Suppressor macrophage (primary cell): ENCODE results near the gene TLE6.
"Not testable (repeated sequence)": the region's sequence is repeated elsewhere in the genome, so short reads cannot be mapped to it uniquely, and the experiment has no call there.

ENCODE experiments used
- DNase-seq, 4 experiments: peaks; one replicate each; pipeline ENCODE4 v3.0.0-alpha.2; 2020 to 2022

TLE6 gene

DNA sequence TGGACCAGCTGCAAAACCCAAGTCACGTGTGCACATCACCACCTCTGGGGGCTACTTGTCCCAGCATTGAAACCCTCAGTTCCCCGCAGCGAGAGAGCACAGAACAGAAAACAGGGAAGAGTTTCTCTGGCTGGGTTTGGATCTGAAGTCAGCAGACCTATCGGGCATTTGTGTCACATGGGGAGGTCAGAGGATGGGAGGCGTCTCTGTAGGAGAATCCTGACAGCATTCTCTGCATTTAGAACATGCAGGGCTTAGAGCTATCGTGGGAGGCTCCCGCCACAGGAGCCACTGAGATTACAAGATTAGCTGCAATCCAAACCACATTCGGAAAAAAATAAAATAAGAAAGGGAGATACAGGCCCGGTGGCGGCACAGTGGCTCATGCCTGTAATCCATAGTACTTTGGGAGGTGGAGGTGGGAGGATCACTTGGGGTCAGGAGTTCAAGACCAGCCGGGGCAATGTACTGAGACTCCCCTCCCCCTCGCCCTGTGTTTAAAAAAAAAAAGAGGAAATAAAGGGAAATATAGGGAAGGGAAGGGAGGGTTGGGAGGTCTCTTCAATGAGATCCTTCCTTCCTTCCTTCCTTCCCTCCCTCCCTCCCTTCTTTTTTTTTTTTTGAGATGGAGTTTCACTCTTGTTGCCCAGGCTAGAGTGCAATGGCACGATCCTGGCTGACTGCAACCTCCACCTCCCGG, 2.9 kb upstream of the TLE6 start:
- peak; percentile 84 to 94 (median 91) for DNase-seq

DNA sequence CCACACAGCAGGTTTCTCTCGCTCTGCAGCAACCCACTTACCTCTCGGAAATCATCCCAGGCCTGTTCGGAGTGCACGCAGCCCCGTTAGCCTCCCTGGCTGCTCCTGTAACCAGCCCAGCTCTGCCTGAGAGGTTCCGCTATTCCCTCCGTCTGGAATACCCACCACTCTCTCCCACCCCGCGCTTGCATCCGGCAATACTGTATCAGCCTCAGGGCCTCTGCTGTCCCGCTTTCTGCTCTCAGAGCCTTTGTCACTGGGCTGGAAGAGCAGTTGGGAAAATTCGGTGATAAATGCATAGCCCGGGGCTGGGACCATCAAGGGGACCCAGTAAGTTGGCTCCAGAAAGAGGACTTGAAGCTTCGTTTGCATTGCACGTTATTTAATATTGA, 759 bp upstream of the TLE6 start:
- DNase-seq, result no peak

DNA sequence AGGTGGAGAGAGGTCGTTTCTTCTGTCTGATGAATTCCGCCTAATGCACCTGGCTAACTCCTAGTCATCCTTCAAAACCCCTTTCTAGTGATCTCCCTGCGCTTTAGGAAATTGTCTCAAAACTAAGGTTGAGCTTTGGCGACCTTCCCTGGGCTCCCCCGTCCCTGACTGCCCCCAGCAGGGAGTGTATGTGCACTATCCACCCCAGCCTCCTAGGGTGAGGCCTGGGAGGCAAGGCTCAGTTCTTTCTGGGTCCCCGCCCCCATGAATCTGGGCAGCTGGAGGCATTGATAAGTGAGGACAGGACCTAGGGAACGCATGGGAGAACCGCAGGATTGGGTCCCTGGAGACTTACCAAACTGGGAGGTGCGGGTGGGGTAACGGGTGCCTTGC, 378 bp downstream of the TLE6 start:
- DNase-seq, result no peak

DNA sequence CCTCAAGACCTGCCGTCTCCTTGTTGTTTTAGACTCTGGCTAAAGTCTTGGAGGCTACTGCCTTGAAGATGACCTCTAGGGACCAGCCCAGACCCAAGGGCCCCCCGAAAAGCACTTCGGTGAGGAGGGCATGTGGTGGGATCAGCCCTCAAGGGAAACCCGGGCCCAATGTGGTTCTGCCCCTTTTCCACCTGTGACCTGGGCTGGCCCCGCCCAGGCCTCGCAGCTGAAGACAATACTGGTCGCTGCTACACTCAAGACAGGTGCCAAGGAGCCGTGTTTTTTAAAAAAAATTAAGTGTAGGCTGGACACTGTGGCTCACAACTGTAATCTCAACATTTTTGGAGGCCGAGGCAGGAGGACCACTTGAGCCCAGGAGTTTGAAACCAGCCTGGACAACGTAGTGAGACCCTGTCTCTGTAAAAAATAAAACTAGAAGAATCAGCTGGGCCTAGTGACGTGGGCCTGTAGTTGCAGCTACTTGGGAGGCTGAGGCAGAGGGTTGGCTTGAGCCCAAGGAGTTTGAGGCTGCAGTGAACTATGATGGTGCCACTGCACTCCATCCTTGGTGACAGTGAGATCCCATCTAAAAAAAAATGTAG, 903 bp downstream of the TLE6 start:
- DNase-seq, result no peak

DNA sequence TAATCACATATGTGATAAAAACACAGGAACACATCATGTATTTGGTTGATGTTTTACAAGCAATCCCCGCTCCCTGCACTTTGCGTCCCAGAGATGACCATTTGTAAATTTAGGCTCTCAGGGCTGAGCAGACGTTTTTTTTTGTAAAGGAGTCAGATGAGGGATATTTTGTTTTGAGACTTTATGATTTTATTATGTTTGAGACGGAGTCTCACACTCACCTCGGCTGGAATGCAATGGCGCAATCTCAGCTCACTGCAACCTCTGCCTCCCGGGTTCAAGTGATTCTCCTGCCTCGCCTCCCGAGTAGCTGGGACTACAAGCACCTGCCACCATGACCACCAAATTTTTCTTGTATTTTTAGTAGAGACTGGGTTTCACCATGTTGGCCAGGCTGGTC, 1.4 kb downstream of the TLE6 start:
- DNase-seq, result no peak

DNA sequence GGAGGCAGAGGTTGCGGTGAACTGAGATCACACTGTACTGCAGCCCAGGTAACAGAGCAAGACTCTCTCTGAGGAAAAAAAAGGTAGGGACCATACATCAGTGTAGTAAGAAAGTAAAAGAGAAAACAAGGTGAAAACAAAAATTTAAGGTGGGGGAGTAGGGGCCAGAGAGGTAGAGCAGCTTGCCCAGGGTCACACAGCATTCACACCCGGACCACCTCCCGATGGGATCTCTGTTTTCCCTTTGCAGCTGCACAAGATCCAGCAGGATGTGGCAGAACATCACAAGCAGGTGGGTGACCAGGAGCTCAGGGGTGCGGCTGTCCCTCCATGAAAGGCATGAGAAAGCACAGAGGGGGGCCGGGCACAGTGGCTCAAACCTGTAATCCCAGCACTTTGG, 4.5 kb downstream of the TLE6 start:
- no peak for DNase-seq

DNA sequence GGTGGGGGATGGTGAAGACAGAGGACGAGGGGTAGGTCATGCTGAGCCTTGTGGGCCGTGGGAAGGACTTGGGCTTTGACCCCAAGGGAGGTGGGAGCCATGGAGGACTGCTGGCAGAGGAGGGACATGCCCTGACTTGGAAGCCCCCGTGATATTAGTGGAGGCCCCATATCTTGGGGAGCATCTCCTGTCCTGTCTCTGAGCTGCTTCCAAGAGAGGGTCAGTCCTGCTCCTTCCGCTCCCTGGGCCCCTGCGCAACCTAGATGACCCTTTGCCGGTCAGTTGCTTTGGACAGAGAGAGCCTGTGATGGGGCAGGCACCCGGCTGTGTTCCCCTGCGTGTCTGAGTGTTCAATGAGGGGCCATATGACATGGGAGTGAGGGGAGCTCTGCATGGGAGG, 5.2 kb downstream of the TLE6 start:
- no peak for DNase-seq

DNA sequence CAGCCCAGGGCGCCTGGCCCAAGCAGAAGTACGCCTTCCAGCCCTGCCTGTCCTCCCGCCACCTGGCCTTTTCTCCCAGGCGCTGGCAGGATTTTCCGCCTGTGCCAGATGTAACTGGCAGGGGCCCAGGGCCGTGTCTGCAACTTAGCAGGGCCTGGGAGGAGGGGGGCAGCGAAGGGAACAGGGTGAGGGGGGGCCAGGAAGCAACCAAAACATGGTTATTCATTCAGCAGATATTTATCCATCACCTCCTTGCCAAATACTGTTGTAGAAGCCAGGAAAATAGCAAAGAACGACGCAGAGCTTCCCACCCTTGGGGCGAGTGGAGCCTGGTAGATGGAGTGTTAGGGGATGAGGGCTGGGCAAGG, 5.6 kb downstream of the TLE6 start:
- no peak for DNase-seq

DNA sequence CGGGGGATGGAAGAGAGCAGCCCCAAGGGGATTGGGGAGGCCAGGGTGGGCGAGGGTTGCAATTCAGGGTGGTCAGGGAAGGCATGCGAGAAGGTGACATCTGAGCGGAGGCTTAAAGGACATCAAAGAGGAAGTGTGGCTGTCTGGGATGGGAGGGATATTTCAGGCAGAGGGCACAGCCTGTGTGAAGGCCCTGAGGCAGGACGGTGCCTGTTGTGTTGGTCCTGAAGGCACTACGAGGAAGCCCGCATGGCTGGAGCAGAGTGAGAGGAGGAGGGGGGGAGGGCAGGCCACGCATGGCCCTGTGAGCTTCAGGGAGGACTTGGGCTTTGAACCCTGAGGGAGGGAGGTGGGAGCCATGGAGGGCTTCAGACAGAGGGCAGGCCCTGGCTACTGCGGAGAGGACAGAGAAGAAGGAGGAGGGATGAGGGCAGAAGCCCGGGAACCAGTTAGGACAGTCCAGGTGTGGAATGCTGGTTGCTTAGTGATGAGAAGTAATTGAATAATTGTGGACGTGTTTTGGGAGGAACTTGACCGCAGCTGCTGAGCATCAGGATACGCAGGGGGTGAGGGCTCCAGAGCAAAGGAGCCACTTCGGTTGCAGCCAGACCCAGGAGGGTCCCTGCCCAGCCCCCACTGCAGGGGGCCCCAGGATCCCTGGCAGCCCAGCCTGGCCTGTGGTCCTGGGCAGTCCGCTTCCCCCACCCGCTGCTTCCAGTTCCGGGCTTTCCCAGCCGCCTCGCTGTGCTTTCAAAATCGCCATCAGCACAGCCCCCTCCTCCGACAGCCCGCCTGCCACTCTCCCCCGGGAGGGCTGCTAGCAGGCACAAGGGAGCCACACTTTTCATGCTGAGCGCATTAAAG, 6.2 kb downstream of the TLE6 start:
- DNase-seq, result peak in 3 of 4 experiments; percentile 17 to 35 (median 26)

DNA sequence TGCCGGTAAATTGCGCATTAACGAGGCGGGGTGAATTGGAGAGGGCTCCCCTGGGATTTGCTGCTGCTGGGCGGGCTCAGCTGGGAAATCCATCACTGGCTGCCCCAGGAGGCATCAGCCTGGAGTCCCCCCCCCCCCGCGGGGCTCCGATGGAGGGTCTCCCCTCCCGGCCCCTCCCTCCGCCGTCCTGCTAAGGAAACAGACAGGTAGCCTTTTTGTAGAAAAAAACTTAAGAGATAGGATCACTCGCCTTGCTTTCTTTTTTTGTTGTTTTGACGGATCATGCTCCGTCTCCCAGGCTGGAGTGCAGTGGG, 6.8 kb downstream of the TLE6 start:
- no peak for DNase-seq

DNA sequence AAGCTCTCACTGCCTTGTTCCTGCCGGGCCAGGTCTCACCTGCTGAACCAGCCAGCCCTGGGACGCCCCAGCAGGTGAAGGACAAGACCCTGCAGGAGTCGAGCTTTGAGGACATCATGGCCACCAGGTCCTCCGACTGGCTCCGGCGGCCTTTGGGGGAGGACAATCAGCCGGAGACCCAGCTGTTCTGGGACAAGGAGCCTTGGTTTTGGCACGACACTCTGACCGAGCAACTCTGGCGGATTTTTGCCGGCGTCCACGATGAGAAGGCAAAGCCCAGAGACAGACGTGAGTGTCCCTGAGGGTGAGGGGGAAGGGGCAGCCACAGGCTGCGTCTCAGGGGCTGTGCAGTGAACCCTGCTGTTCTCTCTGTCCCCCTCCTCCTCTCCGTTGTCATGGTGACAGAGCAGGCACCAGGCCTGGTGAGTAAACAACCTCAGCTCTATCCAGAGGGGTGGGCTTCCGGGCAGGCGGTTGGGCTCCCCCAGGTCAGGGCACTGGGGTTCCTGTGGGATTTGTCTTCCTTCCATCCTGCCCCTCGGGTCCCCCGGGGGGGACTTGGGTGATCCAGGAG, 9.7 kb downstream of the TLE6 start:
- DNase-seq, result no peak

DNA sequence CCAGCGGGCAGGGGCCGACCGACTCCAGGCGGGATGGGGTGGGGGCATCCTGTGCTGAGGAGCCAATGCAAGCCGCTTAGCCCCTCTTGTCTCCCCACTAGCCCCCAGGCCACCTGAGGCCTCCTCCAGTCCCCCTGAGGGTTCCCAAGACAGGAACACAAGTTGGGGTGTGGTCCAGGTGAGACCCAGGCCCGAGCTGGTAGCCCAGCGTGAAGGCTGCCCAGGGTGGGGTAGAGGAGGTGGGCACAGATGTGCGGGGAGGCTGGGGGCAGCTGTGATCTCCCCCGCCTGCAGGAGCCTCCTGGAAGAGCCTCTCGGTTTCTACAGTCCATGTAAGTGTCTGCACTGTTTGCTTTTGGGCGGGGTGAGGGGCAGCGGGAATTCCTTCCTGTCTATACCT, 10.4 kb downstream of the TLE6 start:
- DNase-seq, result no peak

DNA sequence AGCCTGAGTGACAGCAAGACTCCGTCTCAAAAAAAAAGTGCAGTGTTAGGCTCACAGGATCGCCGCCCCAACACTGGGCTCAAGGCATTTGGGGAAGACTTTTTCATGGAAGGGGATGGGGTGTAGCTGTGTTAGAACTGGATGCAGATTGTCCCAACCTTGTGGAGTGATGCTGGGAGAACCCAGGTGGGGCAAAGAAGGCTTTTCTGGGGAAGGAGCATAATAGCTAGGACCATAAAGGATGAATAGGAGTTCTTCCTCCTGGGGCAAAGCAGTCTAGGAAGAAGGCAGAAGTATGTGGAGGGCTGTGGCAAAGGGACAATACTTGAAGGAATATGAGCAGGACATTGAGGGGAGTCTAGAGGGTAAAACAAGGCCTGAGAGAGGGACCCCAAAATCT, 11.2 kb downstream of the TLE6 start:
- DNase-seq, result no peak

DNA sequence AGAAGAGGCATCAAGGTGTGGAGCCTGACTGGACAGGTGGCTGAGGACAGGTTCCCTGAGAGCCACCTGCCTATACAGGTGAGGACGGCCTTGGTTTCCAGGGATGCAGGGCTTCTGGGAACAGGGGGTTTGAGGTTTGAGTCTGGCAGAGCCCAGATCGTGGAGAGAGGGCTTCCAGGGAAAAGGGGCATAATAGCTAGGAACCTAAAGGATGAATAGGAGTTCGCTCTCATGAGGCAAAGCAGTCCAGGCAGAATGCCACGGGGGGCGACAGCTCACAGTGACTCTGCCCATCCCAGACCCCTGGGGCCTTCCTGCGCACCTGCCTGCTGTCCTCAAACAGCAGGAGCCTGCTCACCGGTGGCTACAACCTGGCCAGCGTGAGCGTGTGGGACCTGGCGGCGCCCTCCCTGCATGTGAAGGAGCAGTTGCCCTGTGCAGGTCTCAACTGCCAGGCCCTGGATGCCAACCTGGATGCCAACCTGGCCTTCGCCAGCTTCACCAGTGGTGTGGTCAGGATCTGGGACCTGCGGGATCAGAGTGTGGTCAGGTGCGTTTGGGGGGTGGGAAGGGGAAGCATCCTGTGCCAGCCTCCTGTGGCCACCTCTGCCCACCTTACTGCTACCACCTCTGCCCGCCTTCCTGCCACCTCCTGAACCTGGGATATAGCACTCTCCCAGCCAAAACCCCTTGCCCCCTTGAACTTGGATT, 12.0 kb downstream of the TLE6 start:
- no peak for DNase-seq

DNA sequence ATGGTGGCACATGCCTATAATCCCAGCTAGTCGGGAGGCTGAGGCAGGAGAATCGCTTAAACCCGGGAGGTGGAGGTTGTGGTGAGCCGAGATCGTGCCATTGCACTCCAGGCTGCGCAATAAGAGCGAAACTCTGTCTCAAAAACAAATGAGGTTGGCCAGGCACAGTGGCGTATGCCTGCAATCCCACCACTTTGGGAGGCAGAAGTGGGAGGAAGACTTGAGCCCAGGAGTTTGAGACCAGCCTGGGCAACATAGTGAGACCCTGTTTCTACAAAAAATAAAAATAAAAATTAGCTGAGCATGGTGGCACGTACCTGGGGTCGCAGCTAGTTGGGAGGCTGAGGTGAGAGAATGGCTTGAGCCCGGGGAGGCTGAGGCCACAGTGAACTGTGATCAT, 15.0 kb downstream of the TLE6 start:
- DNase-seq, result not testable (repeated sequence)

DNA sequence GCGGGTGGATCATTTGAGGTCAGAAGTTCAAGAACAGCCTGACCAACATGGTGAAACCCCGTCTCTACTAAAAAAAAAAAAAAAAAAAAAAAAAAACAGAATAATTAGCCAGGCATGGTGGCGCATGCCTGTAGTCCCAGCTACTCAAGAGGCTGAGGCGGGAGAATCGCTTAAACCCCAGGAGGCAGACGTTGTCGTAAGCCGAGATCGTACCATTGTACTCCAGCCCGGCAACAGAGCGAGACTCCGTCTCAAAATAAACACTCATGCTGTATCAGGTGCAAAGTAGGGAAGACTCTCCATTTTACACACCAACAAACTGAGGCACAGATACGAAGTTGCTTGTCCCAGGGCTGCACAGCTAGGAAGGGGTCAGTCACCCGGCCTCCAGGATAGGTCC, 15.6 kb downstream of the TLE6 start:
- no peak for DNase-seq

DNA sequence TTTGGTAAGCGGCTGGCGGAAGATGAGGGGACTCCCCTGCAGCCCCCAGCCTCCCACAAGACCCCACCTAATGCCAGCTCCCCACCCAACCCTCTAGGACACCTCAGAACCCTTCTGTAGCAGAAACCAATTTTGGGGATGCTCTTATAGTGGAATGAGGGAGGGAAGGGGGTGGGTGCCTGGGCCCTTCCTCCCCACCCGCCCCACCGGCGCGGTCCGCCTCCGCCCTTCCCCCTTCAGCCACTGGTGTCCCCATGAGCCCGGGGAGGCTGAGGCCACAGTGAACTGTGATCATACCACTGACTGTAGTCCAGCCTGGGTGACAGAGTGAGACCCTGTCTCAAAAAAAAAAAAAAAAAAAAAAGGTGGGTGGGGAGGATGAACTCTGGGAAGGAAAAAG, 16.2 kb downstream of the TLE6 start:
- no peak for DNase-seq

DNA sequence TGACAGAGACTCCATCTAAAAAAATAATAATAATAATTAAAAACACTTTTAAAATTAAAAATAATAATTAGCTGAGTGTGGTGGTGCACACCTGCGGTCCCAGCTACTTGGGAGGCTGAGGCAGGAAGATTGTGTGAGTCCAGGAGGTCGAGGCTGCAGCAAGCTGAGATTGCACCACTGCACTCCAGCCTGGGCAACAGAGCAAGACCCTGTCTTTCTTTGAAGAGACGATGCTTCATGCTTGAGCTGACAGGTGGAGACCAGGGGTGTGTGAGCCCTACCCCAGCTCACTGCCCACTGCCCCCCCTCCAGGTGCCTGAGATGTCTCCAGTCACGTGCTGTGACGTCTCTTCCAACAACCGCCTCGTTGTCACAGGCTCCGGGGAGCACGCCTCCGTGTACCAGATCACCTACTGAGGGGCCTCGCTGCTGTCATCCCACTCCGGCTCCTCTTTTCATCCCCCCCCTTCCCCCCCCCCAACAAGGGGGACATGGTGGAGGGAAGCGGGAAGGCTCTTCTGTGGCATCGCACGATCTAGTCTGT, 17.3 kb downstream of the TLE6 start:
- no peak for DNase-seq

DNA sequence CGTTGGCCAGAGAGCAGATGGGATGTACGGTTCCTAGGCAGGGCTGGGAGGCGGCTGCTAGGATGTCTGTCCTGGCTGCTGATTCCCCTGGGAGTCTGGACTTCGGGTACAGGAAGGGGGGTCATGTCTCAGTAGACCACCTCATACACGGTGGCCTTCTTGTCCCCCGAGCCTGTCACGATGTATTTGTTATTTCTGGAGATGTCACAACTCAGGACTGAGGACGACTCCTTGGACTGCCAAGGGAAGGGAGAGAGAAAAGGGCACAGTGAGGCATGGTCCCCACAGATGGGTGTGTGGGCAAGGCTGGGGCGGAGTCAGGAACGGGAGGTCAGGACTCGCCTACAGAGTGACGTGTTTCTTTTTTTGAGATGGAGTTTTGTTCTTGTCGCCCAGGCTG, 20.4 kb downstream of the TLE6 start:
- DNase-seq, result no peak

DNA sequence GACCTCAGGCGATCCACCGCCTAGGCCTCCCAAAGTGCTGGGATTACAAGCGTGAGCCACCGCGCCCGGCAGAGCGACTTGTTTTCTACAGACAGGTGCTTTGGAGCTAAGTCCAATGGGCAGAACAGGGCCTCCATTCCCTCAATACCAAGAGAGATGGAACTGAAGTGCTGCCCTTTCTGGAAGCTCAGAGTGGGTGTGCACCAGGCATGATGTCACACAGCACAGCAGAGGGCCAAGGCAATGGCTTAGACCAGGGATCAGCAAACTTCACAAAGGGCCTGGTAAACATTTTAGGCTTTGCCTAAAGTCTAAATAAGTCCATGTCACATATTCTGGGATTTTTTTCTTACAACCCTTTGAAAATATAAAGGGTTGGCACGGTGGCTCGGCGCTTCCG, 21.3 kb downstream of the TLE6 start:
- DNase-seq, result no peak

DNA sequence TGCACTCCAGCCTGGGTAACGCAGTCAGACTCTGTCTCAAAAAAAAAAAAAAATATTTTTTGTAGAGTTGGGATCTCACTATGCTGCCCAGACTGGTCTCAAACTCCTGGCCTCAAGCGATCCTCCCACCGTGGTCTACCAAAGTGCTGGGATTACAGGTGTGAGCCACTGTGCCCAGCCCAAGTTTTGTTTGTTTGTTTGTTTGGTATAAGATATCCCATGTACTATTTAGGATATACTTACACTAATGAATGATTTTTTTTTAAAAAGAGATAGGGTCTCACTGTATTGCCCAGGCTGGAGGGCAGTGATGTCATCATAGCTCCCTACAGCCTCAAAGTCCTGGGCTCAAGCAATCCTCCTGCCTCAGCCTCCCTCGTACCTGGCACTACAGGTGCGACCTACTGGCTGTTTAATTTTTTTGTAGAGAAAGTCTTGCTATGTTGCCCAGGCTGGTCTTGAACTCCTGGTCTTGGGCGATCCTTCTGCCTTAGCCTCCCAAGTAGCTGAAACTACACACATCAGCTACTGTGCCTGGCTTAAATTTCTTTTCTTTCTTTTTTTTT, 24.0 kb downstream of the TLE6 start:
- DNase-seq, result no peak

DNA sequence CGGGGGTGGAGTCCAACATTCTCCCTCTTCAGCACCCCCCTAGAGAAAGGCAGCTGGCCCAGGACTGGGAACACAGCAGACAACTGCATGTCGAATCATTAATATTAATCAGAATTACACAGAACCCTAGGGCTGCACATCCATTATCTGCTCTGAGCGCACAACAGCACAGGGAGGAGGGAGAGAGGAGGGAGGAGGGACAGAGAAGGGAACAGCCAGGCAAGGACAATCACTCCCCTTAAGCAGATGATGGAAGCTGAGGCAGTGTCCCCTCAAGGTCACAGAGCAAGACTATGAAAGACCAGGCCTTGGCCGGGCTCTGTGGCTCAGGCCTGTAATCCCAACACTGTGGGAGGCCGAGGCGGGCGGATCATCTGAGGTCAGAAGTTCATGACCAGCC, 25.7 kb downstream of the TLE6 start:
- no peak for DNase-seq

DNA sequence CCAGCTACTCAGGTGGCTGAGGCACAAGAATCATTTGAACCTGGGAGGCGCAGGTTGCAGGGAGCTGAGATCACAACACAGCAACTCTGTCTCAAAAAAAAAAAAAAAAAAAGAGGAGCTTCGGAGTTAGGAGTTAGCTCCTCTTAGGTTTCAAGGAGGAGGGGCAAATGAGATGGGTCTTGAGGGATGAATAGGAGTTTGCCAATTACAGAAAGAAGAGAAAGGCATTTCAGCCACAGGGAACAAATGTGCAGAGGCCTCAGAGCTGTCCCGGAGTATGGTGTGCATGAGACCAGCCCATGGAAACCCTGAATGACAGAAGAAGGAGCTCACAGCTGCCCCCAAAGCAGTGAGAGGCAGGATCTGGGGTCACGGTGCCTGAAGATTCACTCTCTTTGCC, 27.2 kb downstream of the TLE6 start:
- DNase-seq, result no peak
